ENCODE measurements around the gene BPI. TPM values are rescaled to one million over a fixed set of nuclear protein-coding genes. Genes with fewer than 3 reads are reported as not detected.

BPI gene
- total RNA-seq, 1 experiment from 2014 or later, result not detected

GRCh38 chr20:38354227-38354626, 50.3 kb downstream of the BPI start:
- Mint-ChIP-seq H3K27ac (ENCODE audit: low read depth, unreplicated experiment) (no peak overlapping the region), H3K9me3 (ENCODE audit: unreplicated experiment) (no peaks in the 10 kb centered on the region), H3K36me3 (ENCODE audit: insufficient read depth, unreplicated experiment) (no peaks in the 10 kb centered on the region), H3K4me1 (ENCODE audit: insufficient read depth, unreplicated experiment) (no peaks in the 10 kb centered on the region), H3K4me3 (ENCODE audit: unreplicated experiment) (no peak overlapping the region), H3K27me3 (ENCODE audit: insufficient read depth, unreplicated experiment) (peaks cover 10% of the 10 kb centered on the region)
- BruUV-seq (replicated peaks), result no TSS peak
- CTCF ChIA-PET, result interaction anchor here (0.6 to 1.5 kb wide), 8 partner anchors 9 to 387 kb away, joined by 3 to 7 read pairs (median 4); partner anchors contain the start of gene SNHG17
- intact Hi-C loops (cut with micrococcal nuclease), result no loop called here
- POLR2A ChIA-PET, result interaction anchor here (0.7 kb wide), 1 partner anchor 80 kb away, joined by 3 read pairs; no protein-coding TSS in a partner anchor
- TF ChIP-seq CTCF (IDR thresholded peaks at IDR 0.05; ENCODE audit: unreplicated experiment), result no peak
- no peak for DNase-seq (ENCODE audit: unreplicated experiment)

- ChIA-PET POLR2A (no interaction called here), CTCF (interaction anchor here (0.6 to 1.6 kb wide), 5 partner anchors 13 to 133 kb away, joined by 3 to 5 read pairs (median 3); no protein-coding TSS in a partner anchor)
- H3K4me1 Mint-ChIP-seq (ENCODE audit: insufficient read depth, unreplicated experiment), result no peaks in the 10 kb centered on the region
- H3K36me3 Mint-ChIP-seq (ENCODE audit: insufficient read depth, unreplicated experiment), result no peaks in the 10 kb centered on the region
- H3K4me3 Mint-ChIP-seq (ENCODE audit: unreplicated experiment), result no peak overlapping the region
- no peak for DNase-seq (ENCODE audit: unreplicated experiment)
- intact Hi-C loops (cut with micrococcal nuclease), result no loop called here
- no peaks in the 10 kb centered on the region for H3K27me3 Mint-ChIP-seq (ENCODE audit: insufficient read depth, unreplicated experiment)
- H3K9me3 Mint-ChIP-seq (ENCODE audit: unreplicated experiment), result no peaks in the 10 kb centered on the region
- TF ChIP-seq CTCF (IDR thresholded peaks at IDR 0.05; ENCODE audit: unreplicated experiment), result no peak
- no peak overlapping the region for H3K27ac Mint-ChIP-seq (ENCODE audit: low read depth, unreplicated experiment)
- BruUV-seq (replicated peaks), result no TSS peak
Measured at GRCh38 chr20:38355161-38356012, 51.4 kb downstream of the BPI start.

GRCh38 chr20:38357653-38358207, 53.8 kb downstream of the BPI start:
- ChIA-PET POLR2A (interaction anchor here (0.6 kb wide), 1 partner anchor 15 kb away, joined by 3 read pairs; no protein-coding TSS in a partner anchor), CTCF (interaction anchor here (0.6 to 2.3 kb wide), 8 partner anchors 8 to 38 kb away, joined by 3 to 18 read pairs (median 4); no protein-coding TSS in a partner anchor)
- H3K9me3 Mint-ChIP-seq (ENCODE audit: unreplicated experiment), result no peaks in the 10 kb centered on the region
- no peak overlapping the region for H3K27ac Mint-ChIP-seq (ENCODE audit: low read depth, unreplicated experiment)
- intact Hi-C loops (cut with micrococcal nuclease), result no loop called here
- H3K4me3 Mint-ChIP-seq (ENCODE audit: unreplicated experiment), result no peak overlapping the region
- no peaks in the 10 kb centered on the region for H3K36me3 Mint-ChIP-seq (ENCODE audit: insufficient read depth, unreplicated experiment)
- no peak for TF ChIP-seq CTCF (IDR thresholded peaks at IDR 0.05; ENCODE audit: unreplicated experiment)
- BruUV-seq (replicated peaks), result no TSS peak
- H3K27me3 Mint-ChIP-seq (ENCODE audit: insufficient read depth, unreplicated experiment), result no peaks in the 10 kb centered on the region
- no peaks in the 10 kb centered on the region for H3K4me1 Mint-ChIP-seq (ENCODE audit: insufficient read depth, unreplicated experiment)
- DNase-seq (ENCODE audit: unreplicated experiment), result no peak

- no peak for DNase-seq (ENCODE audit: unreplicated experiment)
- intact Hi-C loops (cut with micrococcal nuclease), result no loop called here
- Mint-ChIP-seq H3K27ac (ENCODE audit: low read depth, unreplicated experiment) (no peak overlapping the region), H3K36me3 (ENCODE audit: insufficient read depth, unreplicated experiment) (no peaks in the 10 kb centered on the region), H3K4me1 (ENCODE audit: insufficient read depth, unreplicated experiment) (no peaks in the 10 kb centered on the region), H3K27me3 (ENCODE audit: insufficient read depth, unreplicated experiment) (no peaks in the 10 kb centered on the region), H3K4me3 (ENCODE audit: unreplicated experiment) (no peak overlapping the region), H3K9me3 (ENCODE audit: unreplicated experiment) (no peaks in the 10 kb centered on the region)
- CTCF ChIA-PET, result interaction anchor here (1.0 to 2.3 kb wide), 3 partner anchors 11 to 34 kb away, joined by 3 to 18 read pairs (median 4); no protein-coding TSS in a partner anchor
- BruUV-seq (replicated peaks), result no TSS peak
- TF ChIP-seq CTCF (IDR thresholded peaks at IDR 0.05; ENCODE audit: unreplicated experiment), result no peak
- POLR2A ChIA-PET, result interaction anchor here (0.6 to 0.9 kb wide), 2 partner anchors 14 to 77 kb away, joined by 3 read pairs; partner anchors contain the start of gene SNHG17
Measured at GRCh38 chr20:38358556-38358955, 54.6 kb downstream of the BPI start.
